Osteoblast (primary cell): ENCODE results near the gene PARM1. TPM values are rescaled to one million over a fixed set of nuclear protein-coding genes. Genes with fewer than 3 reads are reported as not detected.

Experiments
- DNase-seq: peaks from one replicate; pipeline ENCODE4 v3.0.0; 2011; ENCODE audit warnings: low spot score, mixed read lengths; ENCODE audit not compliant: insufficient read length; ENCODE audit errors: missing footprints
- H2AFZ ChIP-seq: 2 replicates; pipeline ENCODE4 v1.6.0; 2011; ENCODE audit warnings: mild to moderate bottlenecking, low read length
- H3K27ac ChIP-seq: 2 replicates; pipeline ENCODE4 v1.5.1; 2011; ENCODE audit warnings: mild to moderate bottlenecking, low read depth, low read length, moderate library complexity
- H3K27me3 ChIP-seq: 2 replicates; pipeline ENCODE4 v1.6.0; 2012; ENCODE audit warnings: mild to moderate bottlenecking, control low read depth, inconsistent platforms, low read length, moderate library complexity; ENCODE audit not compliant: insufficient read depth
- H3K36me3 ChIP-seq: 2 replicates; pipeline ENCODE4 v1.5.1; 2011; ENCODE audit warnings: mild to moderate bottlenecking, low read length, control low read depth, moderate library complexity; ENCODE audit not compliant: insufficient read depth
- H3K4me1 ChIP-seq: 2 replicates; pipeline ENCODE4 v1.5.1; 2011; ENCODE audit warnings: mild to moderate bottlenecking, low read length, control low read depth, moderate library complexity; ENCODE audit not compliant: insufficient read depth
- H3K4me2 ChIP-seq: 2 replicates; pipeline ENCODE4 v1.6.0; 2011; ENCODE audit warnings: mild to moderate bottlenecking, low read length; ENCODE audit not compliant: insufficient read depth
- H3K4me3 ChIP-seq: fragments of 200-600 bp; sonication (generic); 3 replicates; pipeline ENCODE4 v1.5.1; 2012; ENCODE audit warnings: mild to moderate bottlenecking, low read length, inconsistent platforms; ENCODE audit not compliant: insufficient read depth
- H3K79me2 ChIP-seq: 2 replicates; pipeline ENCODE4 v1.6.0; 2012; ENCODE audit warnings: mild to moderate bottlenecking, low read length, control low read depth, inconsistent platforms; ENCODE audit not compliant: insufficient read depth
- H3K9me3 ChIP-seq: 2 replicates; pipeline ENCODE4 v1.5.1; 2011; ENCODE audit warnings: low read depth, low read length, control low read depth
- H4K20me1 ChIP-seq: 2 replicates; pipeline ENCODE4 v1.6.0; 2012; ENCODE audit warnings: mild to moderate bottlenecking, low read length, control low read depth; ENCODE audit not compliant: insufficient read depth
- CTCF ChIP-seq: IDR thresholded peaks from 2 replicates; pipeline ENCODE4 v1.5.1; 2011; ENCODE audit warnings: mild to moderate bottlenecking, low read depth, low read length, moderate library complexity; ENCODE audit errors: extremely low read depth
- total RNA-seq: library from RNA; depleted of rRNA; stranded (reverse); fragments of >200 nt; gene quantifications from 2 replicates; pipeline ENCODE4 v1.2.3, GENCODE V29; 2012

PARM1 gene
- total RNA-seq, 1 donor: not detected

- H4K20me1 ChIP-seq: no peaks in the 10 kb centered on the region
- no peak for DNase-seq
- H3K9me3 ChIP-seq: no peaks in the 10 kb centered on the region
- H3K27ac ChIP-seq: no peak overlapping the region
- H3K4me2 ChIP-seq: no peak overlapping the region
- no peak overlapping the region for H2AFZ ChIP-seq
- peaks cover 17% of the 10 kb centered on the region for H3K4me1 ChIP-seq
- no peaks in the 10 kb centered on the region for H3K36me3 ChIP-seq
- no peak for TF ChIP-seq CTCF
- H3K4me3 ChIP-seq: no peak overlapping the region
- H3K79me2 ChIP-seq: no peaks in the 10 kb centered on the region
- peaks cover 34% of the 10 kb centered on the region for H3K27me3 ChIP-seq
Observed at GRCh38 chr4:74930162-74930561, 2.8 kb upstream of the PARM1 start.

GRCh38 chr4:74931376-74931775 is 1.5 kb upstream of the PARM1 start:
- H3K27ac ChIP-seq: no peak overlapping the region
- no peaks in the 10 kb centered on the region for H3K36me3 ChIP-seq
- no peak for DNase-seq
- H3K9me3 ChIP-seq: no peaks in the 10 kb centered on the region
- peaks cover 17% of the 10 kb centered on the region for H3K4me1 ChIP-seq
- H4K20me1 ChIP-seq: no peaks in the 10 kb centered on the region
- no peak overlapping the region for H2AFZ ChIP-seq
- H3K27me3 ChIP-seq: peaks cover 39% of the 10 kb centered on the region
- no peak for TF ChIP-seq CTCF
- H3K79me2 ChIP-seq: no peaks in the 10 kb centered on the region
- no peak overlapping the region for H3K4me2 ChIP-seq
- H3K4me3 ChIP-seq: no peak overlapping the region

- H3K9me3 ChIP-seq: no peaks in the 10 kb centered on the region
- H3K4me3 ChIP-seq: no peak overlapping the region
- no peak for DNase-seq
- TF ChIP-seq CTCF: no peak
- H4K20me1 ChIP-seq: no peaks in the 10 kb centered on the region
- peaks cover 39% of the 10 kb centered on the region for H3K27me3 ChIP-seq
- no peaks in the 10 kb centered on the region for H3K79me2 ChIP-seq
- H3K27ac ChIP-seq: no peak overlapping the region
- no peak overlapping the region for H2AFZ ChIP-seq
- H3K36me3 ChIP-seq: no peaks in the 10 kb centered on the region
- H3K4me2 ChIP-seq: no peak overlapping the region
- peaks cover 17% of the 10 kb centered on the region for H3K4me1 ChIP-seq
Observed at GRCh38 chr4:74932010-74932409, 906 bp upstream of the PARM1 start.

- H3K27ac ChIP-seq: no peak overlapping the region
- peak; percentile 58 for DNase-seq
- no peak for TF ChIP-seq CTCF
- H3K4me1 ChIP-seq: peaks cover 17% of the 10 kb centered on the region
- H3K27me3 ChIP-seq: peaks cover 39% of the 10 kb centered on the region
- H3K9me3 ChIP-seq: no peaks in the 10 kb centered on the region
- H3K79me2 ChIP-seq: no peaks in the 10 kb centered on the region
- H2AFZ ChIP-seq: peak overlapping the region; percentile 67
- H4K20me1 ChIP-seq: no peaks in the 10 kb centered on the region
- H3K4me2 ChIP-seq: peak overlapping the region; percentile 83
- no peaks in the 10 kb centered on the region for H3K36me3 ChIP-seq
- peak overlapping the region; percentile 65 for H3K4me3 ChIP-seq
Observed at GRCh38 chr4:74933562-74934015, 673 bp downstream of the PARM1 start.
